ENCODE data around the gene ALDH8A1.

GRCh38 chr6:134979142-134979541 lies 29.2 kb upstream of the ALDH8A1 start:
- TF ChIP-seq JUN (IDR thresholded peaks at IDR 0.05; ENCODE audit: low read depth, low read length): no peak
- no peak for TF ChIP-seq CEBPB (IDR thresholded peaks at IDR 0.05; ENCODE audit: low read depth, low read length)
- no peak for TF ChIP-seq HDAC6 (IDR thresholded peaks at IDR 0.05; ENCODE audit: low read depth, low read length)
- TF ChIP-seq, protein P1, sequence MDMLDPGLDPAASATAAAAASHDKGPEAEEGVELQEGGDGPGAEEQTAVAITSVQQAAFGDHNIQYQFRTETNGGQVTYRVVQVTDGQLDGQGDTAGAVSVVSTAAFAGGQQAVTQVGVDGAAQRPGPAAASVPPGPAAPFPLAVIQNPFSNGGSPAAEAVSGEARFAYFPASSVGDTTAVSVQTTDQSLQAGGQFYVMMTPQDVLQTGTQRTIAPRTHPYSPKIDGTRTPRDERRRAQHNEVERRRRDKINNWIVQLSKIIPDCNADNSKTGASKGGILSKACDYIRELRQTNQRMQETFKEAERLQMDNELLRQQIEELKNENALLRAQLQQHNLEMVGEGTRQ (IDR thresholded peaks at IDR 0.05; ENCODE audit: low read length): no peak
- TF ChIP-seq CTCF (IDR thresholded peaks at IDR 0.05; ENCODE audit: control extremely low read depth in 1 of 3, insufficient read depth in 1 of 3, low read depth in 1 of 3, low read length in 3 of 3): no peak
